ENCODE measurements around the gene PAK6.

Gene PAK6

GRCh38 chr15:40249477-40250303 is 10.8 kb downstream of the PAK6 start:
- H3K4me3 ChIP-seq (replicated peaks; ENCODE audit: insufficient read depth, low read length) = no peak overlapping the region
- no peak overlapping the region for H3K27ac ChIP-seq (replicated peaks)
- no peak for DNase-seq (ENCODE audit: low read depth in 1 of 2, low spot score in 1 of 2)
- H3K27me3 ChIP-seq (ENCODE audit: insufficient read depth, poor library complexity, severe bottlenecking) = peaks cover 9% of the 10 kb centered on the region
- TF ChIP-seq POLR2AphosphoS5 (IDR thresholded peaks at IDR 0.05; ENCODE audit: low read depth) (no peak), SPI1 (IDR thresholded peaks at IDR 0.05; ENCODE audit: borderline replicate concordance, low read depth) (no peak)

- no peak overlapping the region for H3K4me3 ChIP-seq (replicated peaks; ENCODE audit: insufficient read depth, low read length)
- no peak for TF ChIP-seq CTCF (IDR thresholded peaks at IDR 0.05; ENCODE audit: insufficient read depth, low read length)
- TF ChIP-seq SPI1 (IDR thresholded peaks at IDR 0.05; ENCODE audit: borderline replicate concordance, low read depth) = no peak
- no peak for TF ChIP-seq POLR2AphosphoS5 (IDR thresholded peaks at IDR 0.05; ENCODE audit: low read depth)
- no peak for TF ChIP-seq GABPA (IDR thresholded peaks at IDR 0.05; ENCODE audit: low read depth)
- TF ChIP-seq REST (IDR thresholded peaks at IDR 0.05; ENCODE audit: insufficient replicate concordance, low read depth) = no peak
- H3K27ac ChIP-seq (replicated peaks) = no peak overlapping the region
- H3K27me3 ChIP-seq (ENCODE audit: insufficient read depth, poor library complexity, severe bottlenecking) = peaks cover 9% of the 10 kb centered on the region
- no peak for DNase-seq (ENCODE audit: low read depth in 1 of 2, low spot score in 1 of 2)
Observed at GRCh38 chr15:40250304-40250656, 11.4 kb downstream of the PAK6 start.

- TF ChIP-seq REST (IDR thresholded peaks at IDR 0.05; ENCODE audit: insufficient replicate concordance, low read depth) (no peak), GABPA (IDR thresholded peaks at IDR 0.05; ENCODE audit: low read depth) (no peak), POLR2AphosphoS5 (IDR thresholded peaks at IDR 0.05; ENCODE audit: low read depth) (no peak), CTCF (IDR thresholded peaks at IDR 0.05; ENCODE audit: insufficient read depth, low read length) (no peak), SPI1 (IDR thresholded peaks at IDR 0.05; ENCODE audit: borderline replicate concordance, low read depth) (no peak)
- no peak for DNase-seq (ENCODE audit: low read depth in 1 of 2, low spot score in 1 of 2)
- no peak overlapping the region for H3K4me3 ChIP-seq (replicated peaks; ENCODE audit: insufficient read depth, low read length)
- H3K27ac ChIP-seq (replicated peaks) = no peak overlapping the region
- H3K27me3 ChIP-seq (ENCODE audit: insufficient read depth, poor library complexity, severe bottlenecking) = peaks cover 9% of the 10 kb centered on the region
Observed at GRCh38 chr15:40250771-40251483, 12.1 kb downstream of the PAK6 start.

- no peak for DNase-seq (ENCODE audit: low read depth in 1 of 2, low spot score in 1 of 2)
- H3K27me3 ChIP-seq (ENCODE audit: insufficient read depth, poor library complexity, severe bottlenecking) = peaks cover 9% of the 10 kb centered on the region
- H3K27ac ChIP-seq (replicated peaks) = no peak overlapping the region
- no peak for TF ChIP-seq SPI1 (IDR thresholded peaks at IDR 0.05; ENCODE audit: borderline replicate concordance, low read depth)
- no peak for TF ChIP-seq REST (IDR thresholded peaks at IDR 0.05; ENCODE audit: insufficient replicate concordance, low read depth)
- TF ChIP-seq POLR2AphosphoS5 (IDR thresholded peaks at IDR 0.05; ENCODE audit: low read depth) = no peak
- no peak for TF ChIP-seq GABPA (IDR thresholded peaks at IDR 0.05; ENCODE audit: low read depth)
- no peak for TF ChIP-seq CTCF (IDR thresholded peaks at IDR 0.05; ENCODE audit: insufficient read depth, low read length)
- H3K4me3 ChIP-seq (replicated peaks; ENCODE audit: insufficient read depth, low read length) = no peak overlapping the region
Observed at GRCh38 chr15:40251486-40252140, 12.8 kb downstream of the PAK6 start.

All from HL-60 (cell line).